ENCODE results near the gene ARHGAP1.

DNA sequence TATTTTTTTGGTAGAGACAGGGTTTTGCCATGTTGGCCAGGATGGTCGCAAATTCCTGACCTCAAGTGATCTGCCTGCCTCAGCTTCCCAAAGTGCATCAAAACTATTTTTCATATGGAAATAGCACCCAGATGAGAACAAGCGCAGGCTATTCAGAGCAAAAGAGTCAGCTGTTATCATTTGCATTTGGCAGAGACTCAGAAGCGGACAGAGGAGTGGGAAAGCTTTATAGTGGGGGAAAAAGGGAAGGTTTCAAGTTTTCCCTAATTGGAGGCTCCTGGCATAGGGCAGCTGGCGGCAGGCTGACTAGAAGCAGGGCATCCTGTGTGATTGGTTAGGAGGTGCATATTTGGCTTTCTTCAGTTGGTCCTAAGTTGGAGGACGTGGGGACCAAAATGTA, 62.9 kb downstream of the ARHGAP1 start:
- TF ChIP-seq, protein P1, sequence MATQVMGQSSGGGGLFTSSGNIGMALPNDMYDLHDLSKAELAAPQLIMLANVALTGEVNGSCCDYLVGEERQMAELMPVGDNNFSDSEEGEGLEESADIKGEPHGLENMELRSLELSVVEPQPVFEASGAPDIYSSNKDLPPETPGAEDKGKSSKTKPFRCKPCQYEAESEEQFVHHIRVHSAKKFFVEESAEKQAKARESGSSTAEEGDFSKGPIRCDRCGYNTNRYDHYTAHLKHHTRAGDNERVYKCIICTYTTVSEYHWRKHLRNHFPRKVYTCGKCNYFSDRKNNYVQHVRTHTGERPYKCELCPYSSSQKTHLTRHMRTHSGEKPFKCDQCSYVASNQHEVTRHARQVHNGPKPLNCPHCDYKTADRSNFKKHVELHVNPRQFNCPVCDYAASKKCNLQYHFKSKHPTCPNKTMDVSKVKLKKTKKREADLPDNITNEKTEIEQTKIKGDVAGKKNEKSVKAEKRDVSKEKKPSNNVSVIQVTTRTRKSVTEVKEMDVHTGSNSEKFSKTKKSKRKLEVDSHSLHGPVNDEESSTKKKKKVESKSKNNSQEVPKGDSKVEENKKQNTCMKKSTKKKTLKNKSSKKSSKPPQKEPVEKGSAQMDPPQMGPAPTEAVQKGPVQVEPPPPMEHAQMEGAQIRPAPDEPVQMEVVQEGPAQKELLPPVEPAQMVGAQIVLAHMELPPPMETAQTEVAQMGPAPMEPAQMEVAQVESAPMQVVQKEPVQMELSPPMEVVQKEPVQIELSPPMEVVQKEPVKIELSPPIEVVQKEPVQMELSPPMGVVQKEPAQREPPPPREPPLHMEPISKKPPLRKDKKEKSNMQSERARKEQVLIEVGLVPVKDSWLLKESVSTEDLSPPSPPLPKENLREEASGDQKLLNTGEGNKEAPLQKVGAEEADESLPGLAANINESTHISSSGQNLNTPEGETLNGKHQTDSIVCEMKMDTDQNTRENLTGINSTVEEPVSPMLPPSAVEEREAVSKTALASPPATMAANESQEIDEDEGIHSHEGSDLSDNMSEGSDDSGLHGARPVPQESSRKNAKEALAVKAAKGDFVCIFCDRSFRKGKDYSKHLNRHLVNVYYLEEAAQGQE (IDR thresholded peaks at IDR 0.05; ENCODE audit: insufficient replicate concordance, low read depth): no peak
- TF ChIP-seq, protein P2, sequence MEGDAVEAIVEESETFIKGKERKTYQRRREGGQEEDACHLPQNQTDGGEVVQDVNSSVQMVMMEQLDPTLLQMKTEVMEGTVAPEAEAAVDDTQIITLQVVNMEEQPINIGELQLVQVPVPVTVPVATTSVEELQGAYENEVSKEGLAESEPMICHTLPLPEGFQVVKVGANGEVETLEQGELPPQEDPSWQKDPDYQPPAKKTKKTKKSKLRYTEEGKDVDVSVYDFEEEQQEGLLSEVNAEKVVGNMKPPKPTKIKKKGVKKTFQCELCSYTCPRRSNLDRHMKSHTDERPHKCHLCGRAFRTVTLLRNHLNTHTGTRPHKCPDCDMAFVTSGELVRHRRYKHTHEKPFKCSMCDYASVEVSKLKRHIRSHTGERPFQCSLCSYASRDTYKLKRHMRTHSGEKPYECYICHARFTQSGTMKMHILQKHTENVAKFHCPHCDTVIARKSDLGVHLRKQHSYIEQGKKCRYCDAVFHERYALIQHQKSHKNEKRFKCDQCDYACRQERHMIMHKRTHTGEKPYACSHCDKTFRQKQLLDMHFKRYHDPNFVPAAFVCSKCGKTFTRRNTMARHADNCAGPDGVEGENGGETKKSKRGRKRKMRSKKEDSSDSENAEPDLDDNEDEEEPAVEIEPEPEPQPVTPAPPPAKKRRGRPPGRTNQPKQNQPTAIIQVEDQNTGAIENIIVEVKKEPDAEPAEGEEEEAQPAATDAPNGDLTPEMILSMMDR (IDR thresholded peaks at IDR 0.05; ENCODE audit: insufficient read depth, low read length): no peak
- TF ChIP-seq POLR2AphosphoS5 (IDR thresholded peaks at IDR 0.05; ENCODE audit: low read depth): no peak
